GM19467 (cell line): ENCODE results near the gene WWC2.

Source experiments
- ATAC-seq: cut with Tn5 transposase; IDR thresholded peaks from one replicate; pipeline ENCODE4 v1.9.1; 2021; ENCODE audit warnings: mild to moderate bottlenecking, moderate library complexity; ENCODE audit not compliant: unreplicated experiment

WWC2 gene

GRCh38 chr4:183197140-183197539 is 98.1 kb downstream of the WWC2 start:
- ATAC-seq = no peak

GRCh38 chr4:183200453-183200852 is 101.4 kb downstream of the WWC2 start:
- ATAC-seq = no peak

- ATAC-seq = no peak
Measured at GRCh38 chr4:183201331-183201730, 102.3 kb downstream of the WWC2 start.

GRCh38 chr4:183202523-183202922 is 103.5 kb downstream of the WWC2 start:
- no peak for ATAC-seq

- no peak for ATAC-seq
Measured at GRCh38 chr4:183204793-183205192, 105.7 kb downstream of the WWC2 start.

GRCh38 chr4:183205193-183205592 is 106.1 kb downstream of the WWC2 start:
- no peak for ATAC-seq

GRCh38 chr4:183205709-183206108 is 106.7 kb downstream of the WWC2 start:
- no peak for ATAC-seq

- no peak for ATAC-seq
Measured at GRCh38 chr4:183211533-183211932, 112.5 kb downstream of the WWC2 start.

- no peak for ATAC-seq
Measured at GRCh38 chr4:183213996-183214395, 114.9 kb downstream of the WWC2 start.

- no peak for ATAC-seq
Measured at GRCh38 chr4:183214912-183215488, 115.9 kb downstream of the WWC2 start.

GRCh38 chr4:183220236-183220635 is 121.2 kb downstream of the WWC2 start:
- no peak for ATAC-seq

GRCh38 chr4:183223053-183223452 is 124.0 kb downstream of the WWC2 start:
- no peak for ATAC-seq

GRCh38 chr4:183229397-183229796 is 130.3 kb downstream of the WWC2 start:
- no peak for ATAC-seq

GRCh38 chr4:183240581-183241321 is 141.7 kb downstream of the WWC2 start:
- no peak for ATAC-seq

- ATAC-seq = no peak
Measured at GRCh38 chr4:183241322-183241640, 142.2 kb downstream of the WWC2 start.

GRCh38 chr4:183241721-183242151 is 142.7 kb downstream of the WWC2 start:
- ATAC-seq = no peak

GRCh38 chr4:183242291-183242690 is 143.2 kb downstream of the WWC2 start:
- no peak for ATAC-seq

GRCh38 chr4:183244019-183244418 is 145.0 kb downstream of the WWC2 start:
- ATAC-seq = no peak

GRCh38 chr4:183244506-183244905 is 145.4 kb downstream of the WWC2 start:
- no peak for ATAC-seq

GRCh38 chr4:183248201-183248600 is 149.1 kb downstream of the WWC2 start:
- no peak for ATAC-seq

GRCh38 chr4:183249854-183250253 is 150.8 kb downstream of the WWC2 start:
- no peak for ATAC-seq

GRCh38 chr4:183250831-183251230 is 151.8 kb downstream of the WWC2 start:
- no peak for ATAC-seq

GRCh38 chr4:183252959-183253358 is 153.9 kb downstream of the WWC2 start:
- no peak for ATAC-seq
